Measurements from ENCODE around the gene ATP9A. TPM values are rescaled to one million over a fixed set of nuclear protein-coding genes. Genes with fewer than 3 reads are reported as not detected.

ATP9A gene
- polyA plus RNA-seq, 1 donor from 2014 or later: 56.1 TPM

- Histone ChIP-seq H3K4me2 (ENCODE audit: low read length) (peak overlapping the region; percentile 70), H3K36me3 (ENCODE audit: insufficient read depth, low read length) (no peaks in the 10 kb centered on the region), H3K79me2 (replicated peaks; ENCODE audit: insufficient read depth, low read length) (no peaks in the 10 kb centered on the region), H3K9me3 (ENCODE audit: low read length) (no peaks in the 10 kb centered on the region), H3K4me3 (ENCODE audit: low read length) (peak overlapping the region; percentile 75), H3K9ac (ENCODE audit: low read length) (peak overlapping the region; percentile 44), H3F3A (ENCODE audit: insufficient read depth, low read length, poor library complexity, severe bottlenecking) (no peaks in the 10 kb centered on the region), H3K27ac (ENCODE audit: low read length) (no peak overlapping the region), H4K20me1 (ENCODE audit: insufficient read depth) (no peaks in the 10 kb centered on the region), H2AFZ (ENCODE audit: low read depth, low read length) (no peak overlapping the region), H3K27me3 (ENCODE audit: insufficient read depth, low read depth, low read length) (peaks cover 45% of the 10 kb centered on the region), H3K9me2 (ENCODE audit: insufficient read depth, low read length) (no peaks in the 10 kb centered on the region)
- TF ChIP-seq SMC3 (conservative IDR thresholded peaks at IDR 0.05; ENCODE audit: poor library complexity) (no peak), POLR2AphosphoS5 (IDR thresholded peaks at IDR 0.05) (no peak), RAD21 (conservative IDR thresholded peaks at IDR 0.05) (no peak), CTCF (IDR thresholded peaks at IDR 0.05; ENCODE audit: poor library complexity, severe bottlenecking) (no peak), EZH2 (IDR thresholded peaks at IDR 0.05; ENCODE audit: borderline replicate concordance, insufficient read depth, low read length, poor library complexity, severe bottlenecking) (no peak), REST (IDR thresholded peaks at IDR 0.05; ENCODE audit: borderline replicate concordance) (no peak), TAF1 (IDR thresholded peaks at IDR 0.05; ENCODE audit: low read depth) (no peak), MXI1 (conservative IDR thresholded peaks at IDR 0.05; ENCODE audit: poor library complexity, severe bottlenecking) (no peak), EP300 (conservative IDR thresholded peaks at IDR 0.05; ENCODE audit: poor library complexity, severe bottlenecking) (no peak)
Measured at GRCh38 chr20:51562027-51562331, 206.2 kb downstream of the ATP9A start.

- Histone ChIP-seq H3K9me2 (ENCODE audit: insufficient read depth, low read length) (no peaks in the 10 kb centered on the region), H3F3A (ENCODE audit: insufficient read depth, low read length, poor library complexity, severe bottlenecking) (no peaks in the 10 kb centered on the region), H3K79me2 (replicated peaks; ENCODE audit: insufficient read depth, low read length) (no peaks in the 10 kb centered on the region), H4K20me1 (ENCODE audit: insufficient read depth) (no peaks in the 10 kb centered on the region), H2AFZ (ENCODE audit: low read depth, low read length) (no peak overlapping the region), H3K9ac (ENCODE audit: low read length) (no peak overlapping the region), H3K9me3 (ENCODE audit: low read length) (no peaks in the 10 kb centered on the region), H3K27ac (ENCODE audit: low read length) (no peak overlapping the region), H3K4me3 (ENCODE audit: low read length) (no peak overlapping the region), H3K27me3 (ENCODE audit: insufficient read depth, low read depth, low read length) (peaks cover 45% of the 10 kb centered on the region), H3K4me2 (ENCODE audit: low read length) (no peak overlapping the region), H3K36me3 (ENCODE audit: insufficient read depth, low read length) (no peaks in the 10 kb centered on the region)
- no peak for TF ChIP-seq MXI1 (conservative IDR thresholded peaks at IDR 0.05; ENCODE audit: poor library complexity, severe bottlenecking)
Measured at GRCh38 chr20:51560550-51561307, 207.5 kb downstream of the ATP9A start.

All from neural cell (in vitro differentiated cells).